Lung (tissue), 12 donors: ENCODE data around the gene SMAD2. TPM values are rescaled to one million over a fixed set of nuclear protein-coding genes. Genes with fewer than 3 reads are reported as not detected.

Experiments used
- ATAC-seq: fragments of 200-7000 bp; cut with Tn5 transposase; one replicate; pipeline ENCODE4 v1.9.1; 2020; ENCODE audit warnings: moderate number of reproducible peaks; ENCODE audit not compliant: insufficient read depth, low FRiP score
- DNase-seq, 3 donors: peaks; one replicate each; pipeline ENCODE4 v3.0.0-alpha.2; 2013 to 2017
- H3K27ac ChIP-seq, 2 donors: one replicate each; pipeline ENCODE4 v1.5.1; 2013; ENCODE audit warnings: mild to moderate bottlenecking in 2 of 2, moderate library complexity in 2 of 2, control low read depth in 1 of 2, inconsistent platforms in 1 of 2, low read depth in 1 of 2, low read length in 1 of 2
- H3K27me3 ChIP-seq, 3 donors: one replicate each; pipeline ENCODE4 v1.5.1; 2013; ENCODE audit warnings: low read length in 2 of 3; ENCODE audit not compliant: control insufficient read depth in 3 of 3, insufficient read depth in 3 of 3
- H3K36me3 ChIP-seq, 4 donors: one replicate each; pipeline ENCODE4 v1.5.1; 2013; ENCODE audit warnings: low read length in 4 of 4, mild to moderate bottlenecking in 1 of 4, moderate library complexity in 1 of 4; ENCODE audit not compliant: control insufficient read depth in 4 of 4, insufficient read depth in 4 of 4
- H3K4me1 ChIP-seq, 5 donors: one replicate each; pipeline ENCODE4 v1.5.1; 2013; ENCODE audit warnings: low read length in 5 of 5, mild to moderate bottlenecking in 2 of 5, moderate library complexity in 1 of 5; ENCODE audit not compliant: control insufficient read depth in 5 of 5, insufficient read depth in 5 of 5
- H3K4me3 ChIP-seq: one replicate; pipeline ENCODE4 v1.5.1; 2013; ENCODE audit warnings: mild to moderate bottlenecking, control low read depth, moderate library complexity
- H3K9ac ChIP-seq, 2 donors: one replicate each; pipeline ENCODE4 v1.5.1; 2013; ENCODE audit warnings: low read length in 2 of 2, control low read depth in 1 of 2; ENCODE audit not compliant: insufficient read depth in 1 of 2
- H3K9me3 ChIP-seq, 4 donors: one replicate each; pipeline ENCODE4 v1.5.1; 2013; ENCODE audit warnings: low read length in 3 of 4, mild to moderate bottlenecking in 1 of 4, moderate library complexity in 1 of 4; ENCODE audit not compliant: control insufficient read depth in 4 of 4, insufficient read depth in 3 of 4
- CTCF ChIP-seq: IDR thresholded peaks from 2 replicates; pipeline ENCODE4 v1.5.1; 2012; ENCODE audit warnings: mild to moderate bottlenecking; ENCODE audit errors: control extremely low read depth, extremely low read depth
- WGBS, 2 donors: extraction: QIAGEN DNeasy Blood & Tissue Kit; methylation state at CpG; one replicate each; pipeline ENCODE4 v1.1.7; 2013; 5-methylcytosine and 5-hydroxymethylcytosine counted together
- polyA plus RNA-seq, 2 donors: library from polyadenylated mRNA; stranded (reverse); fragments of 200-250 nt; gene quantifications; one replicate each; pipeline ENCODE4 v1.2.1, GENCODE V29; 2013
- total RNA-seq, 2 donors: library from RNA; depleted of rRNA in 1 of 2; stranded (reverse); fragments of >200 nt in 1 of 2; gene quantifications; one replicate each; pipeline ENCODE4 v1.2.1, GENCODE V29; 2014 to 2021
- donor health status: control.
- donor health status: control.
- donor health status: Bipolar disorder and iron deficiency.
- donor health status: healthy.
- donor health status: DM: yes; HTN: yes; CAD: no.

SMAD2 gene
- total and polyA plus RNA-seq, 4 donors, result 30.6 to 161 (median 90.2) TPM

GRCh38 chr18:47800248-47800647 is 130.2 kb downstream of the SMAD2 start:
- no peak overlapping the region for H3K4me3 ChIP-seq
- no peak for TF ChIP-seq CTCF
- peaks cover 0 to 12% (median 0%) of the 10 kb centered on the region in 5 donors for H3K4me1 ChIP-seq
- no peak overlapping the region for H3K9ac ChIP-seq
- no peaks in the 10 kb centered on the region for H3K36me3 ChIP-seq
- ATAC-seq (no peak), DNase-seq (peak in 2 of 3 donors; percentile 11 to 34)
- peaks cover 0 to 4% (median 0%) of the 10 kb centered on the region in 4 donors for H3K9me3 ChIP-seq
- WGBS, 2 donors, result 76 to 79% methylated on average over 10 of the region's 10 CpGs
- peaks cover 0 to 12% (median 0%) of the 10 kb centered on the region in 3 donors for H3K27me3 ChIP-seq
- H3K27ac ChIP-seq, result no peak overlapping the region

GRCh38 chr18:47799376-47799775 is 131.1 kb downstream of the SMAD2 start:
- Histone ChIP-seq H3K9me3 (peaks cover 0 to 2% (median 0%) of the 10 kb centered on the region in 4 donors), H3K27ac (no peak overlapping the region), H3K4me3 (no peak overlapping the region), H3K9ac (no peak overlapping the region), H3K4me1 (peaks cover 0 to 21% (median 0%) of the 10 kb centered on the region in 5 donors), H3K27me3 (peaks cover 0 to 12% (median 0%) of the 10 kb centered on the region in 3 donors), H3K36me3 (no peaks in the 10 kb centered on the region)
- no peak for TF ChIP-seq CTCF
- DNase-seq, result no peak
- no peak for ATAC-seq
- WGBS, 2 donors, result 83 to 87% methylated on average over 13 of the region's 13 CpGs

- DNase-seq (no peak), ATAC-seq (no peak)
- H3K27ac ChIP-seq, result no peak overlapping the region
- peaks cover 0 to 24% (median 0%) of the 10 kb centered on the region in 5 donors for H3K4me1 ChIP-seq
- TF ChIP-seq CTCF, result no peak
- peaks cover 0 to 2% (median 0%) of the 10 kb centered on the region in 4 donors for H3K9me3 ChIP-seq
- 83 to 88% methylated on average over 11 of the region's 11 CpGs for WGBS, 2 donors
- H3K27me3 ChIP-seq, result peaks cover 0 to 12% (median 0%) of the 10 kb centered on the region in 3 donors
- H3K9ac ChIP-seq, result no peak overlapping the region
- no peak overlapping the region for H3K4me3 ChIP-seq
- no peaks in the 10 kb centered on the region for H3K36me3 ChIP-seq
Observed at GRCh38 chr18:47798366-47798765, 132.1 kb downstream of the SMAD2 start.

DNA sequence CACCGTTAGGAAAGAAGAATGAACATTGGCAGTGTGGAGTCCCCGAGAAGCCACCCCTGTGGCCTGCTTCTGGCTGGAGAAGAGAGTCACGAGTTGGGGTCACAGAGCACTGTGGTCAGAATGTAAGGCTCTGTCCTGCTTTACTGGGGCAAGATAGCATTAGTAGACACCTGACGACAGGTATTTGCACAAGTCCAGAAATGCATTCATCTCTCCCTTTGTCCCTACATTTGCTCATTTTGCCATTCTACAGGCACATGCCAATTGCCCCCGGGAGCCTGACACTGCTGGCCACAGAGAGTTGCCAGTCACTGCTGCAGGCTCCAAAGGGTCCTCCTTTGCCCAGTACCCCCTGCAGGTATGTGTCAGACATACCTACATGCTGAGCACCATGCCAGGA is 133.3 kb downstream of the SMAD2 start:
- 90 to 94% methylated on average over 5 of the region's 5 CpGs for WGBS, 2 donors

More for the DNA sequence above, 133.3 kb downstream of the SMAD2 start:
- H3K36me3 ChIP-seq, result no peaks in the 10 kb centered on the region
- DNase-seq (no peak), ATAC-seq (no peak)
- H3K27ac ChIP-seq, result no peak overlapping the region
- H3K9ac ChIP-seq, result no peak overlapping the region
- H3K27me3 ChIP-seq, result peaks cover 0 to 12% (median 0%) of the 10 kb centered on the region in 3 donors
- H3K4me1 ChIP-seq, result peaks cover 0 to 24% (median 2%) of the 10 kb centered on the region in 5 donors
- H3K4me3 ChIP-seq, result no peak overlapping the region
- TF ChIP-seq CTCF, result no peak
- H3K9me3 ChIP-seq, result no peaks in the 10 kb centered on the region
